ENCODE results near the gene MED27. TPM values are rescaled to one million over a fixed set of nuclear protein-coding genes. Genes with fewer than 3 reads are reported as not detected.

MED27 gene
- total and polyA plus RNA-seq, 10 of the 15 experiments (the other 5 are each of a cell fraction or from before 2014, with no cell fraction given) = 20.3 to 50.3 (median 35.5) TPM

DNA sequence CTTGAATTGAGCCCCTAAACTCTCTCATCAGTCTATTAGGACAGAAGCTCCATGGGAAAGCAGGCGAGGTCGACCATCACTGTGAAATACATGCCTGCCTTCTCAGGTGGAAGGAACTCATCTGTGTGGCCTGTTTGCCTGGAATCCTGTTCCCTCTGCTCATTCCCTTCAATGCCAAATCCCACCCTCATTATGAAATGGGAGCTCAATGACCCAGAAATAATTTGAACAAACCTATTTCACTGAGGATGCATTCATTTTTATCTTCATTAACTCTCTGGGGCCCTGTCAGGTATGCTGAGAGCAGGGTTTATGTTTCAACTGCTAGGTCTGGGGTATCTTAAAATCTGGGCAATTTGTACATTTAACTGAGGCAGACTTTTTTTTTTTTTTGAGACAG, 142.2 kb downstream of the MED27 start:
- RAD21 ChIA-PET (ENCODE audit: unreplicated experiment) = no interaction called here
- Histone ChIP-seq H2AFZ (ENCODE audit: control insufficient read depth, low read depth, low read length) (no peak overlapping the region), H3K4me3 (no peak overlapping the region), H3K4me1 (ENCODE audit: control insufficient read depth, insufficient read depth, low read length) (no peaks in the 10 kb centered on the region), H3K9ac (ENCODE audit: control insufficient read depth, insufficient read depth, low read length) (no peak overlapping the region), H4K20me1 (ENCODE audit: control insufficient read depth, insufficient read depth) (no peaks in the 10 kb centered on the region), H3K79me2 (ENCODE audit: control insufficient read depth, insufficient read depth, low read length) (no peaks in the 10 kb centered on the region), H3K4me2 (ENCODE audit: control insufficient read depth, insufficient read depth) (no peak overlapping the region), H3K27me3 (replicated peaks in 1 of 2; ENCODE audit: control insufficient read depth in 2 of 2, insufficient read depth in 2 of 2, low read length in 1 of 2) (no peaks in the 10 kb centered on the region), H3K9me3 (replicated peaks; ENCODE audit: control insufficient read depth, insufficient read depth, low read length) (no peaks in the 10 kb centered on the region), H3K27ac (ENCODE audit: control insufficient read depth, insufficient read depth) (no peak overlapping the region), H3K36me3 (ENCODE audit: control insufficient read depth in 2 of 2, insufficient read depth in 2 of 2, low read length in 1 of 2) (peaks cover 0 to 1% of the 10 kb centered on the region in 2 experiments; a peak in 1 of 4 replicates)
- no peak for ATAC-seq
- BruUV-seq (replicated peaks) = no TSS peak
- CTCF ChIA-PET = no interaction called here
- DNase-seq (ENCODE audit: low read depth, low spot score) = no peak
- FAIRE-seq = no peak
- in situ Hi-C loops (cut with MboI) = no loop called here
- TF ChIP-seq EGR1 (IDR thresholded peaks at IDR 0.05; ENCODE audit: borderline replicate concordance in 1 of 2, low read depth in 2 of 2, low read length in 2 of 2) (no peak), CHD4 (IDR thresholded peaks at IDR 0.05) (no peak), BMI1 (IDR thresholded peaks at IDR 0.05; ENCODE audit: borderline replicate concordance) (no peak), SIN3A (IDR thresholded peaks at IDR 0.05; ENCODE audit: low read depth, low read length) (no peak), RB1 (IDR thresholded peaks at IDR 0.05; ENCODE audit: borderline replicate concordance) (no peak), TCF3 (IDR thresholded peaks at IDR 0.05; ENCODE audit: borderline replicate concordance, insufficient read depth, low read depth, low read length) (no peak), SMAD1 (IDR thresholded peaks at IDR 0.05; ENCODE audit: low read depth, partially characterized antibody) (no peak), ZNF24 (IDR thresholded peaks at IDR 0.05) (no peak), NBN (IDR thresholded peaks at IDR 0.05) (no peak), SREBF2 (IDR thresholded peaks at IDR 0.05; ENCODE audit: low read length) (no peak), SMAD5 (IDR thresholded peaks at IDR 0.05; ENCODE audit: low read depth) (no peak), WRNIP1 (IDR thresholded peaks at IDR 0.05; ENCODE audit: borderline replicate concordance, low read depth, low read length) (no peak), CEBPB (IDR thresholded peaks at IDR 0.05; ENCODE audit: borderline replicate concordance in 1 of 2, low read depth in 2 of 2, low read length in 2 of 2) (no peak), FOXK2 (IDR thresholded peaks at IDR 0.05) (no peak), ETV6 (conservative IDR thresholded peaks at IDR 0.05 in 1 of 2, IDR thresholded peaks at IDR 0.05 in 1 of 2; ENCODE audit: borderline replicate concordance in 1 of 2, low read depth in 1 of 2) (no peak), IRF5 (IDR thresholded peaks at IDR 0.05; ENCODE audit: borderline replicate concordance) (no peak), MTA2 (IDR thresholded peaks at IDR 0.05; ENCODE audit: low read depth) (no peak), ZNF384 (IDR thresholded peaks at IDR 0.05; ENCODE audit: borderline replicate concordance, low read depth, low read length) (no peak)
- TF ChIP-seq, protein P1, sequence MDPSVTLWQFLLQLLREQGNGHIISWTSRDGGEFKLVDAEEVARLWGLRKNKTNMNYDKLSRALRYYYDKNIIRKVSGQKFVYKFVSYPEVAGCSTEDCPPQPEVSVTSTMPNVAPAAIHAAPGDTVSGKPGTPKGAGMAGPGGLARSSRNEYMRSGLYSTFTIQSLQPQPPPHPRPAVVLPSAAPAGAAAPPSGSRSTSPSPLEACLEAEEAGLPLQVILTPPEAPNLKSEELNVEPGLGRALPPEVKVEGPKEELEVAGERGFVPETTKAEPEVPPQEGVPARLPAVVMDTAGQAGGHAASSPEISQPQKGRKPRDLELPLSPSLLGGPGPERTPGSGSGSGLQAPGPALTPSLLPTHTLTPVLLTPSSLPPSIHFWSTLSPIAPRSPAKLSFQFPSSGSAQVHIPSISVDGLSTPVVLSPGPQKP (IDR thresholded peaks at IDR 0.05; ENCODE audit: low read depth, low read length) = no peak
- TF ChIP-seq, protein P2, sequence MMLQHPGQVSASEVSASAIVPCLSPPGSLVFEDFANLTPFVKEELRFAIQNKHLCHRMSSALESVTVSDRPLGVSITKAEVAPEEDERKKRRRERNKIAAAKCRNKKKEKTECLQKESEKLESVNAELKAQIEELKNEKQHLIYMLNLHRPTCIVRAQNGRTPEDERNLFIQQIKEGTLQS (IDR thresholded peaks at IDR 0.05; ENCODE audit: borderline replicate concordance, extremely low read depth, low read depth, low read length) = no peak
- intact Hi-C loops (cut with micrococcal nuclease; ENCODE audit: unreplicated experiment) = no loop called here
- SMC1A ChIA-PET (ENCODE audit: uncharacterized antibody, unreplicated experiment) = no interaction called here
- POLR2A ChIA-PET = no interaction called here
- whole genome bisulfite sequencing (ENCODE audit: insufficient coverage, insufficient replicate concordance, low lambda C conversion rate, missing lambda C conversion rate) = 88% methylated on average over 2 of the region's 2 CpGs
